NB4 (cell line): ENCODE measurements around the gene PTPRG.

Experiments
- MYC ChIP-seq: IDR thresholded peaks from 2 replicates; pipeline ENCODE4 v1.6.1; 2011; ENCODE audit warnings: low read depth, low read length
- POLR2A ChIP-seq: IDR thresholded peaks from 2 replicates; pipeline ENCODE4 v1.6.1; 2011; ENCODE audit warnings: mild to moderate bottlenecking; ENCODE audit not compliant: insufficient read length; ENCODE audit errors: extremely low read depth
- TF ChIP-seq, protein P1 (sequence below): IDR thresholded peaks from one replicate; pipeline ENCODE4 v1.5.1; 2012; ENCODE audit warnings: low read depth, low read length
- TF ChIP-seq, protein P2 (sequence below): IDR thresholded peaks from 2 replicates; pipeline ENCODE4 v1.6.1; 2011; ENCODE audit warnings: low read depth, low read length

DNA sequence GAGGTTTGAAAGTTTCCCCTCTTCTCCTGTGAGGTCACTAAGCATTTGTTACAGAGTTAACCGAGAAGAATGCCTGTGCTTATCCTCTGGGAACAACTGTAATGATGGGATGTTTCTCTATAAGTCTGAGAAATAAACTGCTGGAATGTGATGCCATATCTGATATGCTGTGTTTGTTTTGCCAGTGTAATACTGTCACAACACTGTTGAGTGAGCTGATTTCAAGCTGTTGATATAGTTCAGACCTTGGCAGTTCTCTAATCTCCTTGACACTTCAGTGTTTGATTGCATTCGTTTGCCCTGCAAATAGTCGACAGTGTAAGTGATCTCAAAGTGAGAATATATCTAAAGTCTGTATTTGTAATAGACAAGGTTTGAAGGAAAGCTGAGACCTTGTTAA is 73.3 kb downstream of the PTPRG start:
- TF ChIP-seq, protein P1, sequence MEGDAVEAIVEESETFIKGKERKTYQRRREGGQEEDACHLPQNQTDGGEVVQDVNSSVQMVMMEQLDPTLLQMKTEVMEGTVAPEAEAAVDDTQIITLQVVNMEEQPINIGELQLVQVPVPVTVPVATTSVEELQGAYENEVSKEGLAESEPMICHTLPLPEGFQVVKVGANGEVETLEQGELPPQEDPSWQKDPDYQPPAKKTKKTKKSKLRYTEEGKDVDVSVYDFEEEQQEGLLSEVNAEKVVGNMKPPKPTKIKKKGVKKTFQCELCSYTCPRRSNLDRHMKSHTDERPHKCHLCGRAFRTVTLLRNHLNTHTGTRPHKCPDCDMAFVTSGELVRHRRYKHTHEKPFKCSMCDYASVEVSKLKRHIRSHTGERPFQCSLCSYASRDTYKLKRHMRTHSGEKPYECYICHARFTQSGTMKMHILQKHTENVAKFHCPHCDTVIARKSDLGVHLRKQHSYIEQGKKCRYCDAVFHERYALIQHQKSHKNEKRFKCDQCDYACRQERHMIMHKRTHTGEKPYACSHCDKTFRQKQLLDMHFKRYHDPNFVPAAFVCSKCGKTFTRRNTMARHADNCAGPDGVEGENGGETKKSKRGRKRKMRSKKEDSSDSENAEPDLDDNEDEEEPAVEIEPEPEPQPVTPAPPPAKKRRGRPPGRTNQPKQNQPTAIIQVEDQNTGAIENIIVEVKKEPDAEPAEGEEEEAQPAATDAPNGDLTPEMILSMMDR = no peak
- TF ChIP-seq, protein P2, sequence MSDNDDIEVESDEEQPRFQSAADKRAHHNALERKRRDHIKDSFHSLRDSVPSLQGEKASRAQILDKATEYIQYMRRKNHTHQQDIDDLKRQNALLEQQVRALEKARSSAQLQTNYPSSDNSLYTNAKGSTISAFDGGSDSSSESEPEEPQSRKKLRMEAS = no peak
- no peak for TF ChIP-seq POLR2A
- no peak for TF ChIP-seq MYC
